ENCODE data around the gene FRRS1L.

FRRS1L gene

DNA sequence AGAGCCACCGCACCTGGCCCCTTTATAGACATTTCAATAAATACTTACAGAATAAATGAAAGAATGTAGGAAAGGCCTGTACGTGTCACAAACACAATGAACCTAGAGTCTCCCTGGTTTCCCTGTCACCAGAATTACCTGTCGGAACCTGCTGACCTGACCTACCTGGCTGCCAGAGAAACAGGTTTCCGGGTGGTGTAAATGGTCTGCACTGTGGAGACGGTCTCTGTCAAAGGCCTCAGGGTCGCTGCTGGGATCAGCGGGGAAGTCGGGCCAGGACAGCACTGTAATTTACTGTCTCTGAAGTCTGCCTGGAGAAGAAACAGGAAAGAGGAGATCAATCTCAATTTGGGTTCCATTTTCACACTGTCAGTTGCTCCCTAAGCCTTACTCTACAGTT, 9.3 kb upstream of the FRRS1L start:
- DNase-seq (ENCODE audit: low spot score), result no peak

DNA sequence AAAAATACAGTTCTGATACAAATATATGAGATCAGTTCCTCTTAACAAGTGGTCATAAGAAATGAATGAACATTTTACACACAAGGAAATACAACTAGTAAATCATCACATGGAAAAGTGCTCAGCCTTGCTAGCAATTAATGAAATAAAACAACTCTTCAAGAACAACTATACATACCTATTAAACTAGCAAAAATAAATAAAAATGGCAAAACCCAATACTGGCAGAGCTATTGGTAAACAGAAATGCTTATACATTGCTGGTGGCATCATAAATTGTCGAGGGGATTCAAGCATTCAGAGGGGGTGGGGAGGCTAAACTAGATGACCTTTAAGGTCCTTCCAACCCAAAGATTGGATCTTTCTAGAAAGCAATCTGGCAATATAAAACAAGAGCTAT, 5.9 kb upstream of the FRRS1L start:
- DNase-seq (ENCODE audit: low spot score), result no peak

DNA sequence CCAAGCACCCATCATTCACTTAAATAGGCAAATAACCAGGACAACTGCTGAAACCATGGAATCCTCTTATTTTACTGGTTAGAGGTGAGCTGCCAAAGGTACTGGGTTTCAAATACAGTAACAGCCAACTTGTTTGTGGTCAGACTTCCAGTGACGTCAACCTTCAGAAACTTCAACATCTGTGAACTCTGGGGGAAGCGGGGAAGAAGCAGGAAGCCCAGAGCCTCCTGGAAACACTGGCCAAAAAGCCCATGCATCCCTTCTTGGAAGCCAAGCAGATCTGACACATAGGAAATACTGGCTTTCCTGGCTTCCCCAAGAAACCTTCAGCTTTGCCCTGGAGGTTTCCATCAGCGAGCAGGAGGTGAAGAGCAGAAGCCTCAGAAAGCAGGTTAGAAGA, 4.9 kb upstream of the FRRS1L start:
- DNase-seq (ENCODE audit: low spot score), result no peak

DNA sequence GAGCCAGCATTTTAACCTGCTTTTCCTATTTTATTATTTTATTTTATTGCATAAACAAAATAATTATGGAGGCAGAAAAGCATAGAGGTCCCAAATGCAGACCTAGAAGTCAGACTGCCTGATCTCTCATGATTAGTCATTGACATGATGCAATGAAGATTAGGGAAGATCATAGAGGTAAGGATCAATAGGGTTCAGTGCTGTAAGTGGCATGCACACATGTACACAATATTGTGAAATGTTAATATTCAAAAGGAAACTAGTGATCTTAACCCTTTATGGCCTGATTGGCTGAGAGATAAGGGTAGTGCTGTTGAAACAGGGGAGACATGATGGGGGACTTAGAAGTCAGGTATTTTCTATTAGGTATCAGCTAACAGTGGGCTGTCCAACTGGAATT, 1.1 kb upstream of the FRRS1L start:
- DNase-seq (ENCODE audit: low spot score), result no peak

DNA sequence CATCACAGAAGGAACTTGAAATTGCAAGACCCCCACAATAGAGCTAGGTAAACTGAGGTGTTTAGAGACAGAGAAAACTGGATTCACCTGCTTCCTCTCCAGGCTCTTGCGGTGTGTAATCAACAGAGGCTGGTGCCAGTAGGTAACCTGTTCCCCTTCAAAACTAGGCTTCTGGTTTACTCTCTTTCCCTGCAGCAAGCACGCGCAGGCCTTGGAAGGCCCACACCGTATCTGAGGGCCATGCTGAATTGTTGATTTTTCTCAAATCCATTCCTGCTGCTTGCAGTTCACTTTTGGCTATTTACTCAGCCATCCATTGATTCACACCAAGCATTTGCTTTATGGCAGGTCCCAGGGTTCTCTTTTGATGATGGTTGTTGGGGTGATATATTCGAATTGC, 667 bp upstream of the FRRS1L start:
- no peak for DNase-seq (ENCODE audit: low spot score)

DNA sequence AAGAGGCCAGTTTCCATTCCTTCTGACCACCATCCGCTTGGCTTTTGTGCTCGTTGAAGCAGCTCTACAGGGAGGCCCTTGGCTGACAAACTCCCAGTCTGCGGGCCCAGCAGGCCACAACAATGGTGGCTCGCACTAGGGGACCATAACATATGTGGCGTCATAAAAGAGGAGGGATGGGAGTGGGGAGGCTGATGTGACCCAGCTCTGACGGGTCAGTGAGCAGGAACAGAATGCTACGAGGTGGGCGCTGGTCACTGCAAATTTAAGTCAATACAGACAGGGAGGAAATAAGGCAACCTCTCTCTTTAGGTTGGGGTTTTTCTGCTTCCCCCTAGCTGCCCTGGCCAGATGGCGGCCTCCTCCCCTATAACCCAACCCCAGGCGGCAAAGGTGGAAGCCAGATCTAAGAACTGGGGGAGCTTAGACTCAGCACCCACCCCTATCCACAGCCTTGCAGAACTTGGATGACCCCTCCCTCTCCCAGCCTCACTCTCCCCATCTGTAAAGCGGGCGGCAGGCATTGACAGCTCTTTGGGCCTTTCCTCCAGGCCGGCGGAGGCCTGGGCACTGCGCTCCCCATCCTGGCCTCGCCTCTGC, 778 bp downstream of the FRRS1L start:
- DNase-seq (ENCODE audit: low spot score), result no peak

DNA sequence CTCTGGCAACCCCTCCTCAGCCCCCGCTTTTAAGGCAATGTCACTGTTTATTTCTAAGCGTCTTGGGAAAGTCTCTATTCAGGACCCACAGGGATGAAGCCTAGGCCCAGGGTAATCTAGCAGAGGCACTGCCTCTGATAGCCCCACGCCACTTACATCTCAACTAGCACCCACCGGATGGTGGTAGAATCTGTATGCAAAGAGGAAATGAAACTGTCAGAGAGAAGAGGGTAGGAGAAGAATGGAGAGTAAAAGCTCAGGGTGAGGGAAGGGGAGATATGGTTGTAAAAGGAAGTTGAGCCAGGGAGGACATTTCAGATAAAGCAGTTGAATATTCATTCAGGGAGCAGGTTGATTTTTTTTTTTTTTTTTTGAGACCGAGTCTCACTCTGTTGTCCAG, 3.0 kb downstream of the FRRS1L start:
- no peak for DNase-seq (ENCODE audit: low spot score)

DNA sequence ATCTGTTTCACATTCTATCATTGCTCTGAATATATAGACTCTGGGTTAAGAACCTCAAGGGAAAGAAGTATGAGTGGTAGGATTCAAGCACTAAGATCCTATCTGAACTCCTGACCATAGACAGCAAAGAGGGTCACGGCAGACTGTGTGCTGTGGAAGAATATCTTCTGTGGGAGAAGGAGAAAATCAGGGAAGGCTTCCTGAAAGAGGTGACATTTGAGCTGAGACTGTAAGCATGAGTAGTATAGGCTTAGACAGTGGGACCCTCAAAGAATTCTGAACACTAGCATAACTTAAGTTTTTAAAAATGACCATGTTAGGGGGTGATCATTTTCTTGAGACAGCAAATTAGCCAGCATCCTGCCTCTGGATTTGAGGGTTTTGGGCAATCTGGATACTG, 3.9 kb downstream of the FRRS1L start:
- no peak for DNase-seq (ENCODE audit: low spot score)

DNA sequence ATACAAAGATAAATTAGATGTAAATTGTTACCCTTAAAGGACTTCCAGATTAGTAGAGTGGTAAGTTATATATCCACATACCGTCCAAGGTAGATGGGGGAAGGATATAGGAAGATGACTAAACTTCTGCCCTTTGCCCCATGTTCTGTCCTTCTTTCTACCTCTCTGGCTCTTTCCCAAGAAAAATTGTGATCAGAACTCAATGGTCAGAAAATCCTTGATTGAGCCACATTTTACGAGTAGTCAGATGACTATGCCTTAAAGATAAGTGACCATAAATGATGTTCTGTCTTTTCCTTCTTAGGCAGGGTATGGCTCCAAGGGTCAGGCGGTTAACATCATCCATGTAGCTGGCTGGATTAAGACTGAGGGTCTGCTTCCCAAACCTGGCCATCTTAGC, 4.4 kb downstream of the FRRS1L start:
- DNase-seq (ENCODE audit: low spot score), result no peak

DNA sequence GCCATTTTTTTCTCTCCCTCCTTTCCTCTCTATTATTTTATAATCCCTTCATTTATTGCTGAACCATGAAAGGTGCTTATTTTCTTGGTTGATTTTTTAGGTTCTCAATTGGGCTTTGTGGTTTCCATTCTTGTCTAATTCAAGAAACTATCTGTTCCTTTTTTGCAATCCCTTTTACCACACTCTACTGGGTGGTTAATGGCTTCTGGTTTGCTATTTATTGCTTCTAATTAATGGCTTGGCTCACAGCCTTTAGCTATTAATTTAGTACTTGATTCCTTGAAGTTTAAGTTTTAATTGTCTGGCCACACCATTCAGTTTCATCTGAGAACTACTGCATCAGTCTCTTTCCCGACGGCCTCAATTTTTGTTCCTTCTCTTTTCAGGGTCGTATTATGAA, 5.6 kb downstream of the FRRS1L start:
- no peak for DNase-seq (ENCODE audit: low spot score)

DNA sequence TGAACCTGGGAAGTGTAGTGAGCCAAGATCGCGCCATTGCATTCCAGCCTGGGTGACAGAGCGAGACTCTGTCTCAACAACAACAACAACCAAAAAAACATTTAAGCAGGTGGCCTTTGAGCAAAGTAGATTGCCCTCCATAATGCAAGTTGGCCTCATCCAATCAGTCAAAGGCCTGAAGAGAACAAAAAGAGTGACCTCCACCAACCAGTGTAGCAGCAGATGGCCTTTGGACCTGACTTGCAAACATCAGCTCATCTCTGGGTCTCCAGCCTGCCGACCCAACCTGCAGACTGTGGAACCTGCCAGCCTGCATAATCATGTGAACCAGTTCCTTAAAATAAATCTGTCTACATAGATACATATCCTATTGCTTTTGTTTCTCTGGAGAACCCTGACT, 7.5 kb downstream of the FRRS1L start:
- no peak for DNase-seq (ENCODE audit: low spot score)

DNA sequence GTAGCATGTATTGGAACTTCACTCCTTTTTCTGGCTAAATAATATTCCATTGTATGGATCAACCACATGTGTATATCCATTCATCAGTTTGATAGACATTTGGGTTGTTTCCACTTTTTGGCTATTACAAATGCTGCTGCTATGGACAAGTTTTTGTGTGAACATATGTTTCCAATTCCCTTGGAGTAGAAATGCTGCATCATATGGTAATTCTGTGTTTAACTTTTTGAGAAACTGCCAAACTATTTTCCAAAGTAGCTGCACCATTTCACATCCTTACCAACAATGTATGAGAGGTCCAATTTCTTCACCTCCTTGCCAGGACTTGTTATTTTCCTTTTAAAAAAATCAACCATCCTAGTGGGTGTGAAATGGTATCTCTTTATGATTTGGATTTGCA, 8.4 kb downstream of the FRRS1L start:
- DNase-seq (ENCODE audit: low spot score), result no peak

DNA sequence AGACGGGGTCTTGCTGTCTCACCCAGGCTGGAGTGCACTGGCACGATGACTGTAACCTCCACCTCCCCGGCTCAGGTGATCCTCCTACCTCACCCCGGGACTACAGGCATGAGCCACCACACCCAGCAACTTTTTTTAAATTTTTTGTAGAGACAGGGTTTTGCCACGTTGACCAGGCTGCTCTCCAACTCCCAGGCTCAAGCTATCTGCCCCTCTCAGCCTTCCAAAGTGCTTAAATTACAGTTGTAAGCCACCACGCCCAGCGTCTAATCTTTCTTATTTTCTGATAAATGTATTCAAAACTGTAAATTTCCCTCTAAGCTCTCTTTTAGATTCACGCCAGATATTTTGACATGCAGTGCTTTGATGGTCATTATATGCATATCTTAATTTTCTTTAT, 10.3 kb downstream of the FRRS1L start:
- no peak for DNase-seq (ENCODE audit: low spot score)

DNA sequence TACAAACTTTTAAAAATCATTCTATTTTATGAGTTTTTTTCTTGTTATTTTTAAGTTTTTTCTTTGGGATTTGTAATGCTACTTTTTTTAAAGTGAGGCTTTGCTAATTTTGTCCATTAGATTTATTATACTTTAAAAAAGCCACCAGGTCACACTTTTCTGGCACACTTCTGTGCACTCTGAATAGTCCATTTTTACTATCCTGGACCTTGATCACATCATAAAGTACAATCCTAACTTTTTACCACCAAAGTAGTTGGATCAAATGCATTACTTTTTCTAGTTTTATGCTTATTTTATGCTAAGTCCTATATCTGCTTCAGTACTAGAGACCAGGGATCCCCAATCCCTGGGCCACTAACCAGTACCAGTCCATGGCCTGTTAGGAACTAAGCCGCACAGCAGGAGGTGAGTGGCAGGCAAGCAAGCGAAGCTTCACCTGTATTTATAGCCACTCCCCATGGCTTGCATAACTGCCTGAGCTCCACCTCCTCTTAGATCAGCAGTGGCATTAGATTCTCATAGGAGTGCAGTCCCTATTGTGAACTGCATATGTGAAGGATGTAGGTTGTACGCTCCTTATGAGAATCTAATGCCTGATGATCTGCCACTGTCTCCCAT, 16.0 kb downstream of the FRRS1L start:
- DNase-seq (ENCODE audit: low spot score), result no peak

DNA sequence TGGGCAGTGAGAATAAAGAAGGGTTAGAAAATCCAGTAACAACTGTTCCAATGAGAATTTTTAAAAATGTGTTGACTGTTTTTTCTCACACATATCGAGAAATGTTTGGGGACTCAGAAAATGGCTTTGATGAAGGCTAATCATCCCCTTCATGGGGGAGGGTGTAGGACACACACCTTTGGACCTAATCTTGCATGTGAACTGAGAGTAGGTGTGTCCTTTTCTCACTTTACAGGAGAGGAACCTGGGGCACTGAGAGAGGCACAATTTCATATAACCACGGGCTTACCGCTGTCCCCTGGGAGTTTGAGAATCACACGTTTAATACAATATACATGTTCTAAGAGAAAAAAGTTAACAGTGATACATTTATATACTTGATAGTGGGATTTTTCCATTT, 17.3 kb downstream of the FRRS1L start:
- DNase-seq (ENCODE audit: low spot score), result no peak

DNA sequence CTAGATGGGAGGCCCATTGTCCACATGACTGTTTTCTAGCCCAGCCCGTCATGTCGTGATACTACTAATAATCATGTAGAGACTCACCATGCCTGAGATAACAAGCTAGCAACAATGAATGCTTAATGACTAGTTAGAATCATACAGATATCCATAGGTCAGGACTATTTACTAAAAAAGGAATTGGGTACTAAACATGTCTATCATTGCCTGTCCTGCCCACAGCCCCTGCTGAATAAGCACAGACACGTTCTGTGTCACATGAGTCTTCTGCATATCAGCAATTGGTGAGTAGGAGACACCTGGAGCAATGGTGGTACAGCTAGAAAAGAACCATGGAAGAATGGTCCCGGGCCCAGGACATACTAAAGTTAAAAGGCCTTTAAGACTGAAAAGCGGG, 18.0 kb downstream of the FRRS1L start:
- no peak for DNase-seq (ENCODE audit: low spot score)

DNA sequence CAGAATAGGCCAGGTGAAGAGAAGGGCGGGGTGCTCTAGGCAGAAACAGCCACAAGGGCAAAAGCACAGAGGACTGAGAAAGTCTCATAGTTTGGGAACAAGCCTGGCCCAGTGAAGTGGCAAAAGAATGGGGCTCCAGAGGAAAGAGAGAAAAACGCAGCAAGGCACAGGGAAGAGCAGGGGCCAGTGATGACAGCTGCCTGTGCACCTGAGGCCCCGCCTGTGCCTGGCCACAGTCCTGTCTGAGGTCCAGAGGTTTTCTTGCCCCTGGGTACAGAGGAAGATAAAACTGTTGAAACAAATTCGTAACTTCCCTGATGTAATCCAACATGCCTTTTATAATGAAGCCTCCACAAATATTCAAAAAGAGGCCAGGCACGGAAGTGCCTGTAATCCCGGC, 22.0 kb downstream of the FRRS1L start:
- DNase-seq (ENCODE audit: low spot score), result no peak

DNA sequence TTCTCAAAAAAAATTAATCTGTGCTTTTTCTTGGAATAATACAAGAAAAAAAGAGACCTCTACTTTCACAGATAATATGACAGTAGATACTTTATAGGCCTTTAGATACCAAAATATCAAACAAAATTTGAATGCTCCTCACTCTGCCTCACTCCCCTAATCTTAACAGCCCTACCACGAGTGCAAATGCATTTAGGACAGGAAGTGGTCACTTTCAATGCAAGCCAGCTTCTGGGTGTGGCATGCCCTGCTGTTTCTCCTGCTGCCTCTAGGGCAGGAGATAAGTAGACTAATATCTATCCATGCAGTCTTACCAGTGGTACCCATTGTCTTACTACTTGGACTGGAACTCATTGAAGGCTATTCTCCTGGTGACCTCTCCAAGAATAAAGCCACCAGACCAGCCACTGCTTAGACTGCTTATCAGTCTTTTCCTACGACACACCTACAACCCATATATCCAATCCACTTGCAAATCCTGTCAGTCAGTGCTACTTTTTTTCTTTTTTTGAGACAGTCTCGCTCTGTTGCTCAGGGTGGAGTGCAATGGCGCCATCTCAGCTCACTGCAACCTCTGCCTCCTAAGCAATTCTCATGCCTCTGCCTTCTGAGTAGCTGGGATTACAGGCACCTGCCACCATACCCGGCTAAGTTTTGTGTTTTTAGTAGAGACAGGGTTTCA, 23.0 kb downstream of the FRRS1L start:
- no peak for DNase-seq (ENCODE audit: low spot score)

DNA sequence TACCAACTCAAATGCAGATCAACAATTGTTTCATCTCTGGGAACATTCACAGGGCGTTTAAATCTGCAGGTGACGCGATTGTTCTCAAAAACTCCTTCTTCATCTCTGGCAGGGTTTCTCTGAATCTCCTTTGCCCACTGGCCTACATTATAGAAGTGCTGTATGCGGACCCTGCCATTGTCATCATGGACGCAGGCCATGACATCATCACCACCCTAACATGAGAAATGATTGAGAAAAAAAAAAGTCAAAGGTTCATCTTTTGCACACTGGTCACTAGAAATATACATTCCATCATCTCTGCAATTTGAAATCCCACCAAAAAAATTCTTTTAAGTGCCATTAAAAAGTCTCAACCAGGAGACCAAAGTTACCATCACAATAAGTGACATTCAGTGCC, 25.7 kb downstream of the FRRS1L start:
- DNase-seq (ENCODE audit: low spot score), result no peak

DNA sequence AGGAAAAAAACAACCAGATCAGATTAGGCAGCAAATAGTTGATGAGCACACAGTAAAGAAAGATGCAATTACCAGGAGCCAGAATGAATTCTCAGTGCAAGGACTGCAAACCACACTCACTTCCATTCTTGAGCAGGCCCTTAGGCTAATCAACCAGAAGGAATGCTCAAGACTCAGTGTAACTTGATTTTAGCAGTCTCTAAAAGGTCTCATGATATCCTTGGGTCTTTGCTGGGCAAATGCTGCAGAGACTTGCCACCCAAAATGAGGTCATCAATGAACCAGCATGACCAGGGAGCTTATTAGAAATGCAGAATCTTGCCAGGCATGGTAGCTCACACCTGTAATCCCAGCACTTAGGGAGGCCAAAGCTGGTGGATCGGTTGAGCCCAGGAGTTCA, 27.2 kb downstream of the FRRS1L start:
- DNase-seq (ENCODE audit: low spot score), result no peak

DNA sequence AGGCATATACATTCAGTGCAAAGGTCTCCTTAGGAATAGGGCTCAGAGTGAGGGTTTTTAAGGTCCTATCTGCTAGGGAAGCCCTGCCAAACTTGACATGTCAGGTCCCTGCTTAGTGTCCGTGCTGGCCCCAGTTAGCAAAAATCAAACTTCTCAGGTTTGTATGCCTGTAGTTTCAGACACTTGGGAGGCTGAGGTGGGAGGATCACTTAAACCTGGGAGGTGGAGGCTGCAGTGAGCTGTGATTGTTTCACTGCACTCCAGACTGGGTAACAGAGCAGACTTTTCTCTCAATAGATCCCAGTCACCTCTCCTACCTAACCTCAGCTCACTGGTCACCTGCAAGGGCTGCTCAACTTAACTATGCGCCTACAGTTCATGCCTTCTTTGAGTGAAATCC, 28.6 kb downstream of the FRRS1L start:
- no peak for DNase-seq (ENCODE audit: low spot score)

DNA sequence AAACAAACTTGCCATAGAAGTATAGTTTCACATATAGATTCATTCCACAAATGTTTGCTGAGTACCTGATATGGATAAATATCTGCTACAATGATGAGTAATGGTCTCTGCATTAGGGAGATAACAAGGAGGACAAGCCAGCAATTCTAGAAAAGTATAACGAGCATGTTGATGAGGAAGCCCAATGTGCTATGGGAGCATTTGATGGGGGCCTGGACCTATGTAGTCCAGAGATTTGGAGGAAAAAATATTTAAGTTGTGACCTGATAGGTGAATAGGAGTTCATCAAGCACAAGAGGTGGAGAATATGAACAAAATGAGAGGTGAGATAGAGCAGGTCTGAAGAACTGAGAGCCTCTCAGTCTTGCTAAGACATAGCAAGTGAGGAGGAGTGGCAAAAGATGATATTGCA, 32.9 kb downstream of the FRRS1L start:
- DNase-seq (ENCODE audit: low spot score), result no peak

DNA sequence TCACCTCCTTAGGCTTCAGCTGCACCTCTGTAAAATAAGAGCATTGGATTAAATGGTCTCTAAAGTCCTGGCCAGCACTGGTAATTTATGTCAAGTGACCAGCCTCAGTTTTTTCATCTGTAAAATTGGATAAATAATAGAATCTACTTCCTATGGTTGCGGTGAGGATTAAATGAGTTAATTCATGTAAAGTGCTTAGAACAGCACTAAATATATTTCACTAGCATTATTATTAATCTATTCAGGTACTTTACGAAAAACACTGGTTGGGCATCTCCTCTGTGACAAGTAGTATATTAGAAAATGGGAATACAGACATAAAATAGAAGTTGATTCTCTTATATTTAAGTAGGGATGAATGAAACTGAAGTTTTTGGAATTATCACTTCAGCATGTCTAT, 33.5 kb downstream of the FRRS1L start:
- no peak for DNase-seq (ENCODE audit: low spot score)

DNA sequence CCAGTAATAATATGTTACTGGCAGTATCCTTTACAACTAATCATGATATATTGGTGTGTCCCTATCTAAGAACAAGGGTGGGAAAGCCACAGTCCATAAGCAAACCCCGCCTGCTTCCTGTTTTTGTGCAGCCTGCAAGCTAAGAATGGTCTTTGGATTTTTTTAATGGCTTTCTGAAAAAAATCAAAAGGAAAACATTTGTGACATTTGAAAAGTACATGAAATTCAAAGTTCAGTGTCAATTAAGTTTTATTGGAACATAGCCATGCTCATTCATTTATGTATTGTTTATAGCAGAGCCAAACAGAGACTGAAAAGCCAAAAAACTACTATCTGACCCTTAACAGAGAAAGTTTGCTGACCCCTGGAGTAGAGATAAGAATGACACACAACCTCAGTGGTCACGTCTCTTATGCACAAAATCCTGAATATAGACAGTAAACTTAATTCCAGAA, 34.5 kb downstream of the FRRS1L start:
- DNase-seq (ENCODE audit: low spot score), result no peak
